ENCODE results near the gene SPCS2.

Gene SPCS2

DNA sequence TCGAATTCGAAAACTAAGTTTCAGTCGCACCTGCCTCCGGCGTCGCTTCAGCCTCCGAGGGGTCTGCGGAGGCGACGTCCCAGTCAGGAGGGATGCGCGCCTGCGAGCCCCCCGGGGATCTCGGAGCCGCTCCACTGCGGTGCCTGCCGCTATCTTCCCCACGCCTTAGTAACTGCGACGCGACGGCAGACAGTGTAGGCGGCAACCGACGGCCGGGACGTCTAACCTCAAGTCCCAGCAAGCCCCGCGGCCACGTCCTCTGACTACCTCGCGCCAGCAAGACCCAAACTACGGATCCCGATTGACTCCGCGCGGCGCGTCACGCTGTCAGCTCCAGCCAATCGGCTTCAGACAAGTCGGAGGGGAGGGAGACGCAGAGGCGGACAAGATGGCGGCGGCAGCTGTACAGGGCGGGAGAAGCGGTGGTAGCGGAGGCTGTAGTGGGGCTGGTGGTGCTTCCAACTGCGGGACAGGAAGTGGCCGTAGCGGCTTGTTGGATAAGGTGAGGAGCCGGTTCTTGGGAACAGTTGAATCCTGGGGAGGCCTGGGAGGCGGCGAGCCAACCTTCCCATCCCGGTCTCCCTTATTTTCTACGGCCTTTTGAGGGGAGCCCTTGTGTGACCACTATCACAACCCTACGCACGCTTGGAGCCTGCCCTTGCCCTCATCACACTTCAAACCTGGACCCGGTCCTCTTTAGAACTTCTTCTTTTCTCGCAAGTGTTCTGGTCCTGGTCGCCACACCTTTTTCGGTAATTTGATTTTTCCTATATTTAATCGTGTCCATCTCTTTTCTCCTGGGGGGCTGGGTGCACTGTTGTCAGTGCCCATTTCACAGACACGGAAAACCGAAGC, at the start of gene SPCS2, which contains the start of gene XRRA1:
Gene SPCS2, plus strand, starts transcription at position 369 of the 855 bp plus-strand sequence. Its CDS starts 20 bp downstream, at position 389.
Gene XRRA1, minus strand, starts transcription at position 194 of the 855 bp plus-strand sequence. CDS start 8,213 bp downstream, outside the sequence.
- 0 out of 22 replicates have a peak, but pooled peaks cover 0 to under 1% (median 0%) of the 10 kb centered on the region in 11 experiments for H3K9me3 ChIP-seq (replicated peaks in 1 of 11)
- peak within 1 kb of the TSS; percentile 86 to 95 (median 90) for H3K4me2 ChIP-seq
- no peaks in the 10 kb centered on the region for H3K27me3 ChIP-seq
- H3K36me3 ChIP-seq: peaks cover 22 to 50% (median 41%) of the 10 kb centered on the region in 11 experiments; a peak in 21 of 22 replicates
- peak within 1 kb of the TSS; percentile 76 to 98 (median 84) for H3K4me3 ChIP-seq
- H3K9ac ChIP-seq: peak within 1 kb of the TSS; percentile 87 to 98 (median 94)
- peak within 1 kb of the TSS; percentile 90 to 97 (median 93) for H3K27ac ChIP-seq
- H3K4me1 ChIP-seq: peaks cover 38 to 68% (median 49%) of the 10 kb centered on the region in 10 experiments
- H4K20me1 ChIP-seq: peaks cover 29 to 42% (median 38%) of the 10 kb centered on the region in 11 experiments; a peak in 18 of 22 replicates
- no peak for TF ChIP-seq Cebpa-rat (IDR thresholded peaks at IDR 0.05)

DNA sequence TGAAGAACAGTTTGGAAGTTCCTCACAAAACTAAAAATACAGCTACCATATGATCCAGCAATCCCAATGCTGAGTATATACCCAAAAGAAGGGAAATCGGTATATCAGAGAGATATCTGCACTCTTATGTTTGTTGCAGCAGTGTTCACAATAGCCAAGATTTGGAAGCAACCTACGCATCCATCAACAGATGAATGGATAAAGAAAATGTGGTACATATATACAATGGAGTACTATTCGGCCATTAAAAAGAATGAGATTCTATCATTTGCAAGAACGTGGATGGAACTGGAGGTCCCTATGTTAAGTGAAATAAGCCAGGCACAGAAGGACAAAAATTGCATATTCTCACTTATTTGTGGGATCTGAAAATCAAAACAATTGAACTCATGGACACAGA, 46.7 kb upstream of the SPCS2 start:
- no peaks in the 10 kb centered on the region for H4K20me1 ChIP-seq
- H3K4me1 ChIP-seq: peaks cover 9 to 23% (median 11%) of the 10 kb centered on the region in 10 experiments
- no peak overlapping the region for H3K9ac ChIP-seq
- peaks cover 46 to 56% (median 52%) of the 10 kb centered on the region in 11 experiments for H3K9me3 ChIP-seq (replicated peaks in 1 of 11)
- H3K27ac ChIP-seq: no peak overlapping the region
- no peak overlapping the region for H3K4me3 ChIP-seq
- H3K36me3 ChIP-seq: peaks cover 48 to 80% (median 69%) of the 10 kb centered on the region in 11 experiments
- no peaks in the 10 kb centered on the region for H3K27me3 ChIP-seq
- no peak overlapping the region for H3K4me2 ChIP-seq
- TF ChIP-seq Cebpa-rat (IDR thresholded peaks at IDR 0.05): no peak

DNA sequence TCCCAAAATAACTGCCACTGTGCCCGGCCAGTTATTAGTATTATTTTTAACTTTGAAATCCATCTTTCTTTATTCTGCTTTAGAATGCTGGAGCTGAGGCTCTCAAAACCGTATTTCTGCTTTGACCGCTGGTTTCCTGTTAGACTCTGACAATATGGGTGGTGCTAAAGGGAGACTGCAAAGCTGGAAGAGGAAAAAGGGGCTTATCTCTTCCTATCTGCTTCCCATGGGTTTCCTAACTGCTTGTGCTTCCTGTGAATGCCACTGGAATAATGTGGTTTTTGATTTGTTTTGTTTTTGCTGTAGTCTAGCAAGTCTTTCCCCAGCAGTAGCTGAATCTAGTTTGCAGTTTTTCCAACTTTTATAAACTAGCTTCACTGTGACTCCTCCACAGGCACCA, 43.7 kb upstream of the SPCS2 start:
- Histone ChIP-seq H3K36me3 (peaks cover 42 to 72% (median 58%) of the 10 kb centered on the region in 11 experiments), H3K27me3 (no peaks in the 10 kb centered on the region), H3K4me2 (peak overlapping the region; percentile 33 to 81 (median 64); a peak in 20 of 22 replicates), H3K4me3 (no peak overlapping the region), H4K20me1 (0 out of 22 replicates have a peak, but pooled peaks cover 0 to 3% (median 0%) of the 10 kb centered on the region in 11 experiments), H3K9ac (peak overlapping the region in 5 of 11 experiments; percentile 8 to 51 (median 19); a peak in 3 of 22 replicates), H3K27ac (peak overlapping the region in 3 of 11 experiments; percentile 7 to 41 (median 19); a peak in 2 of 22 replicates), H3K4me1 (peaks cover 28 to 53% (median 38%) of the 10 kb centered on the region in 10 experiments), H3K9me3 (replicated peaks in 1 of 11) (peaks cover 23 to 28% (median 23%) of the 10 kb centered on the region in 11 experiments)
- no peak for TF ChIP-seq Cebpa-rat (IDR thresholded peaks at IDR 0.05)

DNA sequence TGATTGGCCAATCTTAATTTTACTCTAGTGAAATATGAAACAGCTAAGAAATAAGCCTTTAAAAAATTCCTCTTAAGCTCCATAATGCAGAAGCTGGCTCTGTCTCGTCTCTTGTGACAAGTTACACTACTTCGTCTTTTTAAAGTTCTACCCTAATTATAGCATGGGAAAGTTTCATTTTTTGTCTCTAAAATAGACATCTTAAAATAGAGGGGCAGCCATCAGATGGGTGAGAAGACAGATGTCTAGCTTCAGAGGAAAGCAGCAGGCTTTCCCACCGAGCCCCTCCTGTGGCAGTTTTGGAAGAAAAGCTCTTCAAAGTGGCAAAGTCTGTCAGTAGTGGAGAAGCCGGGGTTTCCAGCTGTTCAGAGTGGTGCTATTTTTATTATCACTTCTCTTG, 39.7 kb upstream of the SPCS2 start:
- Histone ChIP-seq H3K4me2 (peak overlapping the region; percentile 42 to 81 (median 67)), H3K27me3 (no peaks in the 10 kb centered on the region), H3K36me3 (peaks cover 30 to 81% (median 64%) of the 10 kb centered on the region in 11 experiments), H3K4me1 (peaks cover 28 to 59% (median 44%) of the 10 kb centered on the region in 10 experiments), H4K20me1 (0 out of 22 replicates have a peak, but pooled peaks cover 0 to 3% (median 0%) of the 10 kb centered on the region in 11 experiments), H3K9me3 (replicated peaks in 1 of 11) (no peaks in the 10 kb centered on the region), H3K9ac (peak overlapping the region in 8 of 11 experiments; percentile 3 to 63 (median 38); a peak in 14 of 22 replicates), H3K27ac (peak overlapping the region in 8 of 11 experiments; percentile 1 to 48 (median 18); a peak in 9 of 22 replicates), H3K4me3 (peak overlapping the region in 2 of 10 experiments; percentile 5 to 30; a peak in 2 of 20 replicates)
- TF ChIP-seq Cebpa-rat (IDR thresholded peaks at IDR 0.05): no peak

DNA sequence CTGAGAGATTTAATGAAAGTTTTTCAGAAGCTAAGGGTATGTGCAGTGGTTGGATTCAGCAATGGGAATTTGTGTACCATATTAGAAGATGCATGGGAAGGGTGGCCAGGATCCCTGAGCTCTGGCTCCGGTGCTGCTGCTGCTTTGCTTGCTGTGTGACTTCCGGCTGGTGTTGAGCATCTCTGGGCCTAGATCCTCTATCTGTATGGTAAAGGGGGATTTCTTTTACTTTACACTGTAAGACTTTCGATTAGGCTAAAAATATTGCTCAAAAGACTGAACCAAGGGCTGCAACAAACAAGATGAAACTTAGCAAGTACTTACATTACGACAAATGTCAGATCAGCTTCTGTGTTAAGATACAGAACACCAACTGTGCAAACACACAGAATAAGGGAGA, 39.3 kb upstream of the SPCS2 start:
- Histone ChIP-seq H3K4me1 (peaks cover 26 to 55% (median 43%) of the 10 kb centered on the region in 10 experiments), H3K27me3 (no peaks in the 10 kb centered on the region), H4K20me1 (0 out of 22 replicates have a peak, but pooled peaks cover 0 to 3% (median 0%) of the 10 kb centered on the region in 11 experiments), H3K36me3 (peaks cover 34 to 85% (median 68%) of the 10 kb centered on the region in 11 experiments), H3K4me3 (peak overlapping the region in 1 of 10 experiments; percentile 5; a peak in 1 of 20 replicates), H3K27ac (peak overlapping the region in 8 of 11 experiments; percentile 1 to 48 (median 18); a peak in 7 of 22 replicates), H3K9ac (peak overlapping the region in 7 of 11 experiments; percentile 3 to 63 (median 40); a peak in 12 of 22 replicates), H3K9me3 (replicated peaks in 1 of 11) (no peaks in the 10 kb centered on the region), H3K4me2 (peak overlapping the region; percentile 42 to 81 (median 67); a peak in 21 of 22 replicates)
- TF ChIP-seq Cebpa-rat (IDR thresholded peaks at IDR 0.05): no peak

DNA sequence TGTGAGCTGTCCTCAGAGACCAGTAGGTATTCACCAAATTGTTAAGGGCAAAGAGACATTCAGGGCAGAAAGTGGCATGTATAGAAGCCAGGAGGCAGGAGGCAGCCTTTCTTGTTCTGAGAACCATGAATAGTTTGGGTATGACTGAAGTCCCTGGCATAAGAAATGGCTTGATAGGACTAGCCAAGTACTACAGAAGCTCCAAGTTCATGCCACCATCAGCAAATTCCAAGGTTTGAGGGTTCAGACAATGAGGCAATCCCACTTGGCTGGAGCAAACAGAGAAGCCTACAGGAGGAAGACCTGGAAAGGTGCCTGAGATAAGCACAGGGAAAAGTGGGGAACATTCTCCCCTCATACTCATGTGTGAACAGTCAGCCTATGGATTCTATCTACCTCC, 25.9 kb upstream of the SPCS2 start:
- no peaks in the 10 kb centered on the region; a peak in 1 of 22 replicates for H3K9me3 ChIP-seq (replicated peaks in 1 of 11)
- no peak overlapping the region for H3K9ac ChIP-seq
- no peak overlapping the region for H3K27ac ChIP-seq
- TF ChIP-seq Cebpa-rat (IDR thresholded peaks at IDR 0.05): no peak
- H3K4me1 ChIP-seq: peaks cover 0 to 16% (median 0%) of the 10 kb centered on the region in 10 experiments; a peak in 6 of 20 replicates
- peaks cover 39 to 83% (median 61%) of the 10 kb centered on the region in 11 experiments for H3K36me3 ChIP-seq
- H3K4me3 ChIP-seq: no peak overlapping the region
- H4K20me1 ChIP-seq: no peaks in the 10 kb centered on the region
- no peak overlapping the region for H3K4me2 ChIP-seq
- H3K27me3 ChIP-seq: no peaks in the 10 kb centered on the region

DNA sequence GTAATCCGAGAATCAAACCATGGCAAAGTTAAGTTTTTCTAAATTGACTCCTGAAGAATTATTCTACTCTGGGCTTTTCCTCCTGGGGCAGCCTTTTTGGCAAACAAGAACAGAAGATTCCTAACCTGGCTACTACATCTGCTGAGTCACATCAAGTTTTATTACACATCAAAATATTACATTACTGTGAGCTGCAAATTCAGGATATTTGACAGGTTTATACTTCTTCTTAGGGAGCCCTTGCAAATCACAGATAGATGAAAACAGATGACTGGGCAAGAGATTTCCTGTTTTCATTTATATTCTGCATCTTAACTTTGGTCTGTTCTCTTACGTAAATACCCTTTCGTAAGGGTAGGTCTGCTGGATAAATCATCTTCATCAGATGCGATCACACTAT, 23.8 kb upstream of the SPCS2 start:
- H3K9me3 ChIP-seq (replicated peaks in 1 of 11): no peaks in the 10 kb centered on the region
- peak overlapping the region in 4 of 11 experiments; percentile 2 to 32 (median 30); a peak in 5 of 22 replicates for H3K4me2 ChIP-seq
- no peak overlapping the region for H3K4me3 ChIP-seq
- H3K4me1 ChIP-seq: peaks cover 0 to 16% (median 0%) of the 10 kb centered on the region in 10 experiments; a peak in 6 of 20 replicates
- no peak for TF ChIP-seq Cebpa-rat (IDR thresholded peaks at IDR 0.05)
- no peak overlapping the region for H3K9ac ChIP-seq
- peaks cover 30 to 79% (median 52%) of the 10 kb centered on the region in 11 experiments for H3K36me3 ChIP-seq
- no peak overlapping the region for H3K27ac ChIP-seq
- no peaks in the 10 kb centered on the region for H3K27me3 ChIP-seq
- no peaks in the 10 kb centered on the region for H4K20me1 ChIP-seq

DNA sequence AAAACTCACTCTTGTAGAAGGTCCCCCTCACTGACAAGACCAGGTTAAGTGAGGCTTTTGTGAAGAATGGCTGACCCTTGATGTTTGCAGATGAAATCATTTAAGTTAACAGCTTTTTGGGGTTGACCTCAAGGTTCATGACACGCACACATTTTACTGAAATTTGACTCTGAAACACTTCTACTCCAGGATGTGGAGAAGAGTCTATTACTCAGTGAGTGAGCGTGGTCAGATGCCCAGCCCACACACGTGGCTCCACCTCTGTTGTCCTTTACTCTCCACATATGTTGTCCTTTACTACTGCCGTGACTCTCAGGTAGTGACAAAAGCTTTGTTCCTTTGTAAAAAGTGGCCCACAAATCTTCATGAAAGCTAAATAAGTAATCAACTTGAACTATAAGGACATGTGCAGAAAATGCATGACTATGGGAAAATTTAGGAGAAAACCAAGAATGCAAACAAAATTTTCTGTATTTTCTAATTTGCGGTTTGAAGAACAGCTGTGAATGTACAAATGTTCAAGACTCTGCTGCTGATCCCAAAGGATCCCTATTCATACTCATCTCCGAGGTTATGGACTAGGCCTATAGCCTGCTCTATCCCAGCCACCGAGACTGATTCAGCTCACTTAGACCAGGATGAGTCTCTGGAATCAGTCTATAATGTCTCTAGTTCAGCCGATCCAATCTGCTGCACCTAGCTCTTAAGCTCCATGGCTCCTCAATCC, 22.6 kb upstream of the SPCS2 start:
- Histone ChIP-seq H3K4me2 (no peak overlapping the region), H3K4me1 (peaks cover 0 to 16% (median 0%) of the 10 kb centered on the region in 10 experiments; a peak in 6 of 20 replicates), H3K27ac (no peak overlapping the region), H3K4me3 (no peak overlapping the region), H4K20me1 (no peaks in the 10 kb centered on the region), H3K9ac (no peak overlapping the region), H3K27me3 (no peaks in the 10 kb centered on the region), H3K36me3 (peaks cover 19 to 69% (median 43%) of the 10 kb centered on the region in 11 experiments; a peak in 21 of 22 replicates), H3K9me3 (replicated peaks in 1 of 11) (no peaks in the 10 kb centered on the region)
- TF ChIP-seq Cebpa-rat (IDR thresholded peaks at IDR 0.05): no peak
